Measurements from ENCODE around the gene PIAS4. TPM values are rescaled to one million over a fixed set of nuclear protein-coding genes. Genes with fewer than 3 reads are reported as not detected.
"Not testable (repeated sequence)": the region's sequence is repeated elsewhere in the genome, so short reads cannot be mapped to it uniquely, and the experiment has no call there.

The PIAS4 gene
- total and polyA plus RNA-seq, 9 of the 15 experiments (the other 6 are each of a cell fraction or from before 2014, with no cell fraction given) = 0.27 to 34.9 (median 14.4) TPM

DNA sequence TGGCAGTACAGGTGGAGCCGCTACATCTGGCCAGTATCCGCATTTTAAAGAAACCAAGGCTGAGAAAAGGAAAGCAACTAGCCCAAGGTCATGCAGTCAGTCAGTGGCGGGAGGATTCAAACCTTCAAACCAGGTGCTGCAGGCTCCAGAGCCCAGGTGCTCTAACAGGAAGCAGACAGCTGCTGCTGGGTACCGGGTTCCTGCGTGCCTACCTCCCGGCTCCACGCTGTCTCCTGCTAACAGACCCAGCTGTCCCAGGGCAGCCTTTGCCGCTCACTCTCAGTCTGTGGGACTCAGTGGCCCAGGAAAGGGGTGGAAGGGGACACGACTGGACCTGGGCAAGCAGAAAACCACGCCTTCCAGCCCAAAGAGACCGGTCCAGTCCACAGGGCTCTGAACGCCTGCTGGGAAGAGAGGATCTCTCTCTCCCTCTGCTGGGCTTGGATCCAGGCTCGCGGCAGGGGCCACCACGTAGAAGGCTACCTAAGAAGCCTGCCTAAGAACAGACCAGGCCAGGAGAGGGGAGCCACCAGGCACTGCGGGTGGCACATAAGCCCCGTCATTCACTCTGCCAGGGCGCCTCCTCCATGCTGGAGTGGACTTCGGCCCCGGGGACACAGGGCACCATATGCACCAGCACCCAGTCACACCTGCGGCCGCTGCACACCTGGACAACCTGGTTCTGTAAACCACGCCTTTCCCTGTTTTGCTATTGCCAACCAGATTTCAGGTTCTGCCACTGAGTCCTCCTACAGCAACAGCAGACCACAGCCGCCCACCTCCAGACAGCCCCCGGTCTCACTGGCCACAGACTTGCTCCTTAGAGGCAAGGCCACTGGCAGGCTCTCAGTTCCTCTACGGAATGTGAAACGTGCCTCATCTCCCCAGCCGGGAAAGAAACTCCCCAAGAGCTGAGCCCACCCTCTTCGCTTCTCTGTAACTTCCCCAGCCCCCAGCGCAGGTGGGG lies 41.2 kb upstream of the PIAS4 start:
- H3K27ac ChIP-seq (ENCODE audit: extremely low read depth, low read depth, low read length) = no peak overlapping the region
- peaks cover 37% of the 10 kb centered on the region for H3K79me2 ChIP-seq (ENCODE audit: control insufficient read depth, insufficient read depth, low read length)
- TF ChIP-seq RBFOX2 (IDR thresholded peaks at IDR 0.05; ENCODE audit: low read depth, low read length) (peak; percentile 37), ELF4 (CRISPR knock-in tag; IDR thresholded peaks at IDR 0.05) (no peak)
- WGBS (ENCODE audit: insufficient coverage, low coverage, missing lambda C conversion rate) = 91% methylated on average over 28 of the region's 30 CpGs
- H3K27me3 ChIP-seq (ENCODE audit: control insufficient read depth in 2 of 2, insufficient read depth in 2 of 2, low read length in 2 of 2) = no peaks in the 10 kb centered on the region
- no peak for DNase-seq (ENCODE audit: extremely low read depth in 1 of 4, low spot score in 3 of 4)
- peak overlapping the region in 1 of 2 experiments; percentile 1; a peak in 1 of 4 replicates for H3K9ac ChIP-seq (ENCODE audit: insufficient read depth in 1 of 2, low read depth in 2 of 2, low read length in 2 of 2)
- H4K20me1 ChIP-seq (replicated peaks; ENCODE audit: control insufficient read depth, insufficient read depth, low read length) = peaks cover 8% of the 10 kb centered on the region
- H3K4me1 ChIP-seq (replicated peaks in 1 of 2; ENCODE audit: control insufficient read depth in 2 of 2, insufficient read depth in 2 of 2, low read length in 2 of 2) = peaks cover 15 to 39% of the 10 kb centered on the region in 2 experiments
- ChIA-PET CTCF (ENCODE audit: low intra/inter-chr PET ratio) (no interaction called here), POLR2A (interaction anchor here (7.2 kb wide), 1 partner anchor 15 kb away, joined by 215 read pairs; the partner anchor contains the start of gene EEF2)
- intact Hi-C loops (cut with micrococcal nuclease) (no loop called here), in situ Hi-C loops (cut with MboI) (no loop called here)
- ATAC-seq = no peak
- H3K4me2 ChIP-seq (ENCODE audit: insufficient read depth, low read length) = no peak overlapping the region
- no peak overlapping the region for H2AFZ ChIP-seq (ENCODE audit: low read depth, low read length)
- H3K4me3 ChIP-seq = no peak overlapping the region
- H3K9me3 ChIP-seq (replicated peaks; ENCODE audit: control insufficient read depth, insufficient read depth, low read depth, low read length) = no peaks in the 10 kb centered on the region
- no peak for FAIRE-seq
- H3K36me3 ChIP-seq (ENCODE audit: control insufficient read depth, insufficient read depth, low read length) = peaks cover 70% of the 10 kb centered on the region; the same call in 2 of the 3 replicates
- no TSS peak for BruUV-seq (replicated peaks)
- H3K9me1 ChIP-seq (ENCODE audit: control insufficient read depth, insufficient read depth, low read length) = no peaks in the 10 kb centered on the region

- intact Hi-C loops (cut with micrococcal nuclease); H3K27me3 ChIP-seq (ENCODE audit: control insufficient read depth in 2 of 2, insufficient read depth in 2 of 2, low read length in 2 of 2); in situ Hi-C loops (cut with MboI); H3K9me3 ChIP-seq (replicated peaks; ENCODE audit: control insufficient read depth, insufficient read depth, low read depth, low read length); ATAC-seq; H3K9me1 ChIP-seq (ENCODE audit: control insufficient read depth, insufficient read depth, low read length); FAIRE-seq; H3K4me3 ChIP-seq; H2AFZ ChIP-seq (ENCODE audit: low read depth, low read length); H3K4me2 ChIP-seq (ENCODE audit: insufficient read depth, low read length); H3K9ac ChIP-seq (ENCODE audit: insufficient read depth in 1 of 2, low read depth in 2 of 2, low read length in 2 of 2); H4K20me1 ChIP-seq (replicated peaks; ENCODE audit: control insufficient read depth, insufficient read depth, low read length); DNase-seq (ENCODE audit: extremely low read depth in 1 of 4, low spot score in 3 of 4); CTCF ChIA-PET (ENCODE audit: low intra/inter-chr PET ratio); BruUV-seq (replicated peaks); H3K27ac ChIP-seq (ENCODE audit: extremely low read depth, low read depth, low read length): not testable (repeated sequence)
- POLR2A ChIA-PET = interaction anchor here (1.7 to 7.2 kb wide), 2 partner anchors 12 to 13 kb away, joined by 17 to 215 read pairs; partner anchors contain the start of gene EEF2
- WGBS (ENCODE audit: insufficient coverage, low coverage, missing lambda C conversion rate) = 95% methylated on average over 11 of the region's 12 CpGs
- Histone ChIP-seq H3K36me3 (ENCODE audit: control insufficient read depth, insufficient read depth, low read length) (peaks cover 59% of the 10 kb centered on the region; the same call in 2 of the 3 replicates), H3K79me2 (ENCODE audit: control insufficient read depth, insufficient read depth, low read length) (peaks cover 37% of the 10 kb centered on the region), H3K4me1 (replicated peaks in 1 of 2; ENCODE audit: control insufficient read depth in 2 of 2, insufficient read depth in 2 of 2, low read length in 2 of 2) (peaks cover 15 to 40% of the 10 kb centered on the region in 2 experiments)
These were observed 39.6 kb upstream of the PIAS4 start for GRCh38 chr19:3967983-3968382.
